NT2/D1 (cell line): Measurements from ENCODE around the gene BNC2.

Experiments used
- DNase-seq: peaks from one replicate; pipeline ENCODE4 v3.0.0-alpha.2; 2011; ENCODE audit warnings: low read depth, low spot score
- H3K27me3 ChIP-seq: 2 replicates; pipeline ENCODE4 v1.6.0; 2011; ENCODE audit warnings: mild to moderate bottlenecking; ENCODE audit not compliant: insufficient read length, insufficient read depth
- H3K36me3 ChIP-seq: 2 replicates; pipeline ENCODE4 v1.6.1; 2011; ENCODE audit warnings: mild to moderate bottlenecking, low read length, mixed read lengths; ENCODE audit not compliant: insufficient read depth, insufficient read length
- H3K4me1 ChIP-seq: 2 replicates; pipeline ENCODE4 v1.5.1; 2011; ENCODE audit not compliant: insufficient read depth, insufficient read length
- H3K4me3 ChIP-seq: 2 replicates; pipeline ENCODE4 v1.5.1; 2011; ENCODE audit warnings: low read depth; ENCODE audit not compliant: insufficient read length
- H3K9ac ChIP-seq: 2 replicates; pipeline ENCODE4 v1.6.0; 2011; ENCODE audit warnings: low read depth; ENCODE audit not compliant: insufficient read length
- H3K9me3 ChIP-seq: 2 replicates; pipeline ENCODE4 v1.5.1; 2011; ENCODE audit warnings: mild to moderate bottlenecking, low read length; ENCODE audit not compliant: insufficient read depth
- SUZ12 ChIP-seq: IDR thresholded peaks from 2 replicates; pipeline ENCODE4 v1.6.1; 2011; ENCODE audit not compliant: insufficient read length, insufficient read depth; ENCODE audit errors: extremely low read depth
- YY1 ChIP-seq: IDR thresholded peaks from 2 replicates; pipeline ENCODE4 v1.6.1; 2011; ENCODE audit not compliant: insufficient read length, insufficient read depth
- ZNF274 ChIP-seq: IDR thresholded peaks from 2 replicates; pipeline ENCODE4 v1.6.1; 2011; ENCODE audit warnings: mild to moderate bottlenecking, low read depth, low read length

The BNC2 gene

DNA sequence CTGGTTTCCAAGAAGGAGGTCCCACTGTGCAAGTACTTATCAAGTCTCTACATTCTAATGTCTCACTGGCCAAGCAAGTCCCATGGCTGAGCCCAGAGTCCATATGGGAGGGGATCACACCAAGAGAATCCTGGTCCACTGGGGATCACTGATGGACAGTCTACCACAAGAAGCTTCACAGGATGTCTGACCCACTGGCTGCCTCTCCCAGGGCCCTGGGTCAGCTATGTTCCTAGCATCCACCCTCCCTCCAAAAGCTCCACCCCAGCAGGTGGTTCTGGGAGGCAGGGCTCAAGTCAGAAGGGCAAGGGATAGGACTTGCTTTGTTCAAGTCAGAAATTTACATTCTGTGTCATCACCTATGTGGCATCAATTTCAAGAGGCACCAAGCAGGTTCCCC lies 508.5 kb downstream of the BNC2 start:
- H3K36me3 ChIP-seq: no peaks in the 10 kb centered on the region
- H3K9ac ChIP-seq: no peak overlapping the region
- H3K27me3 ChIP-seq: no peaks in the 10 kb centered on the region
- no peak for DNase-seq
- peaks cover 14% of the 10 kb centered on the region; the same call in 1 of the 2 replicates for H3K9me3 ChIP-seq
- no peaks in the 10 kb centered on the region for H3K4me1 ChIP-seq
- no peak overlapping the region for H3K4me3 ChIP-seq
- no peak for TF ChIP-seq SUZ12
- TF ChIP-seq YY1: no peak
- no peak for TF ChIP-seq ZNF274

DNA sequence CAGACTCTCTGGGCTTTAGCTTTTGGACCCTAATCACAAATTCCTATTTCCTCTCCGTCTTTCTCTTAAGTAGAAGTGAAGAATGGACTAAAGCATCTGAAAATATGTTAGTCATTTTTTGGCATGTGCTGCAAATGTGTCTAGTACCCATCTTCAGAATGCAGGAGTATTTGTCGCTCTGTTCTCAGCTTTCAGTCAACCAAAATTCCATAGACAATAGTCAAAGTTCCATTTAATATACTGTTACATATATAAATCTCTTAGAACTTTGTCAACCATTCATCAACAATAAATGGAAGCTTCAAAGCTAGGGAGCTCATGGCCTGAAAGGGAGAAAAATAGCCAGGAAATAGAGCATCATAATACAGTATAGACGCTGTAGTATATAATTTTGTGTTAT lies 509.4 kb downstream of the BNC2 start:
- no peak for DNase-seq
- no peak for TF ChIP-seq ZNF274
- TF ChIP-seq YY1: no peak
- TF ChIP-seq SUZ12: no peak
- Histone ChIP-seq H3K27me3 (no peaks in the 10 kb centered on the region), H3K4me1 (no peaks in the 10 kb centered on the region), H3K4me3 (no peak overlapping the region), H3K9ac (no peak overlapping the region), H3K36me3 (no peaks in the 10 kb centered on the region), H3K9me3 (peaks cover 14% of the 10 kb centered on the region; the same call in 1 of the 2 replicates)

GRCh38 chr9:16360247-16360646 lies 510.2 kb downstream of the BNC2 start:
- H3K4me3 ChIP-seq: no peak overlapping the region
- no peaks in the 10 kb centered on the region for H3K36me3 ChIP-seq
- no peak overlapping the region for H3K9ac ChIP-seq
- no peaks in the 10 kb centered on the region for H3K4me1 ChIP-seq
- TF ChIP-seq YY1 (no peak), SUZ12 (no peak), ZNF274 (no peak)
- H3K9me3 ChIP-seq: peaks cover 14% of the 10 kb centered on the region; the same call in 1 of the 2 replicates
- no peaks in the 10 kb centered on the region for H3K27me3 ChIP-seq
- DNase-seq: no peak
